ENCODE data around the gene CAV1. TPM values are rescaled to one million over a fixed set of nuclear protein-coding genes. Genes with fewer than 3 reads are reported as not detected.

Gene CAV1
- total and polyA plus RNA-seq, 2 experiments from 2014 or later = 16.0 to 21.1 TPM

GRCh38 chr7:116505823-116506222 is 19.0 kb upstream of the CAV1 start:
- ATAC-seq (no peak), DNase-seq (ENCODE audit: low spot score) (no peak)
- H3K4me3 ChIP-seq = no peak overlapping the region
- no peak overlapping the region for H3K27ac Mint-ChIP-seq
- H4K20me1 ChIP-seq (replicated peaks; ENCODE audit: insufficient read depth) = no peaks in the 10 kb centered on the region
- H2AFZ ChIP-seq = no peak overlapping the region
- H3K79me2 ChIP-seq (replicated peaks; ENCODE audit: insufficient read depth) = no peaks in the 10 kb centered on the region
- H3K27ac ChIP-seq (ENCODE audit: low read depth) = no peak overlapping the region
- H3K4me1 Mint-ChIP-seq = peaks cover 5% of the 10 kb centered on the region
- H3K27me3 ChIP-seq (ENCODE audit: insufficient read depth) = peaks cover 15% of the 10 kb centered on the region
- H3K36me3 ChIP-seq (ENCODE audit: insufficient read depth) = no peaks in the 10 kb centered on the region
- H3K36me3 Mint-ChIP-seq (ENCODE audit: low read depth) = no peaks in the 10 kb centered on the region
- H3K9me3 Mint-ChIP-seq = no peaks in the 10 kb centered on the region
- peaks cover 7% of the 10 kb centered on the region for H3K4me1 ChIP-seq (ENCODE audit: insufficient read depth)
- TF ChIP-seq STAT1 (IDR thresholded peaks at IDR 0.05; ENCODE audit: unreplicated experiment) (no peak), ZNF114 (CRISPR knock-in tag; IDR thresholded peaks at IDR 0.05) (no peak), ETS1 (IDR thresholded peaks at IDR 0.05) (no peak), CTCF (conservative IDR thresholded peaks at IDR 0.05; ENCODE audit: low read depth in 2 of 2) (no peak), JUNB (IDR thresholded peaks at IDR 0.05; ENCODE audit: unreplicated experiment) (no peak), CREB1 (CRISPR knock-in tag; IDR thresholded peaks at IDR 0.05; ENCODE audit: low read depth) (no peak), POLR2AphosphoS5 (IDR thresholded peaks at IDR 0.05; ENCODE audit: low read depth) (no peak), EZH2 (IDR thresholded peaks at IDR 0.05; ENCODE audit: low read depth, unreplicated experiment) (no peak), ZNF462 (CRISPR knock-in tag; IDR thresholded peaks at IDR 0.05) (no peak), REST (IDR thresholded peaks at IDR 0.05; ENCODE audit: unreplicated experiment) (no peak), ZNF331 (CRISPR knock-in tag; IDR thresholded peaks at IDR 0.05; ENCODE audit: low read depth) (no peak), EZH2phosphoT487 (IDR thresholded peaks at IDR 0.05; ENCODE audit: unreplicated experiment) (no peak), NANOG (IDR thresholded peaks at IDR 0.05; ENCODE audit: borderline replicate concordance) (no peak)
- H3K4me3 Mint-ChIP-seq = no peak overlapping the region
- H3K27me3 Mint-ChIP-seq (ENCODE audit: insufficient read depth, low read depth, poor library complexity) = peaks cover 7% of the 10 kb centered on the region
- peaks cover 2% of the 10 kb centered on the region; the same call in 1 of the 2 replicates for H3F3A ChIP-seq (replicated peaks; ENCODE audit: low read depth)
- H3K9me2 ChIP-seq (ENCODE audit: insufficient read depth) = no peaks in the 10 kb centered on the region
- H3K4me2 ChIP-seq = no peak overlapping the region
